KMS-11 (cell line): ENCODE data around the gene OR1D5.

ENCODE experiments used
- H2AFZ ChIP-seq: fragments of 200-600 bp; sonication (generic); 2 replicates; pipeline ENCODE4 v1.6.1; 2016; ENCODE audit warnings: antibody characterized with exemption, mixed run types, low read depth
- H3K27ac ChIP-seq: fragments of 200-600 bp; sonication (generic); 2 replicates; pipeline ENCODE4 v1.6.1; 2016; ENCODE audit warnings: mild to moderate bottlenecking, mixed run types
- H3K27me3 ChIP-seq: fragments of 200-600 bp; sonication (generic); 2 replicates; pipeline ENCODE4 v1.6.1; 2017; ENCODE audit warnings: mild to moderate bottlenecking, low read depth, mixed run types, moderate library complexity; ENCODE audit not compliant: insufficient read depth
- H3K36me3 ChIP-seq: fragments of 200-600 bp; sonication (generic); 2 replicates; pipeline ENCODE4 v1.6.1; 2017; ENCODE audit warnings: mild to moderate bottlenecking, mixed run types; ENCODE audit not compliant: insufficient read depth
- H3K4me1 ChIP-seq: fragments of 200-600 bp; sonication (generic); 2 replicates; pipeline ENCODE4 v1.6.1; 2016; ENCODE audit warnings: mild to moderate bottlenecking, low read depth, mixed run types; ENCODE audit not compliant: poor library complexity, severe bottlenecking
- H3K4me2 ChIP-seq: fragments of 200-600 bp; sonication (generic); 2 replicates; pipeline ENCODE4 v1.7.0; 2016; ENCODE audit warnings: mild to moderate bottlenecking, mixed run types
- H3K4me3 ChIP-seq: fragments of 200-600 bp; sonication (generic); IDR thresholded peaks from 2 replicates; pipeline ENCODE4 v1.6.1; 2017; ENCODE audit warnings: low read depth, low read length, mixed read lengths; ENCODE audit not compliant: insufficient read depth
- H3K79me2 ChIP-seq: fragments of 200-600 bp; sonication (generic); 2 replicates; pipeline ENCODE4 v1.6.1; 2016; ENCODE audit warnings: low read depth, mixed run types; ENCODE audit not compliant: insufficient read depth
- H3K9ac ChIP-seq: fragments of 200-600 bp; sonication (generic); 2 replicates; pipeline ENCODE4 v1.6.1; 2016; ENCODE audit warnings: mild to moderate bottlenecking, mixed run types
- H4K20me1 ChIP-seq: fragments of 200-600 bp; sonication (generic); 2 replicates; pipeline ENCODE4 v1.6.1; 2016; ENCODE audit warnings: mild to moderate bottlenecking, mixed run types; ENCODE audit not compliant: insufficient read depth
- TF ChIP-seq, protein P1 (sequence below): fragments of 200-600 bp; sonication (generic); conservative IDR thresholded peaks from 2 replicates; pipeline ENCODE4 v1.6.1; 2017; ENCODE audit warnings: low read depth, mild to moderate bottlenecking, antibody characterized with exemption, low read length, moderate library complexity, mixed read lengths

Gene OR1D5

GRCh38 chr17:3048727-3049471 lies 14.5 kb downstream of the OR1D5 start:
- H3K4me2 ChIP-seq: peak overlapping the region; percentile 33; the same call in 1 of the 2 replicates
- no peaks in the 10 kb centered on the region for H3K36me3 ChIP-seq
- H3K27me3 ChIP-seq: no peaks in the 10 kb centered on the region
- TF ChIP-seq, protein P1, sequence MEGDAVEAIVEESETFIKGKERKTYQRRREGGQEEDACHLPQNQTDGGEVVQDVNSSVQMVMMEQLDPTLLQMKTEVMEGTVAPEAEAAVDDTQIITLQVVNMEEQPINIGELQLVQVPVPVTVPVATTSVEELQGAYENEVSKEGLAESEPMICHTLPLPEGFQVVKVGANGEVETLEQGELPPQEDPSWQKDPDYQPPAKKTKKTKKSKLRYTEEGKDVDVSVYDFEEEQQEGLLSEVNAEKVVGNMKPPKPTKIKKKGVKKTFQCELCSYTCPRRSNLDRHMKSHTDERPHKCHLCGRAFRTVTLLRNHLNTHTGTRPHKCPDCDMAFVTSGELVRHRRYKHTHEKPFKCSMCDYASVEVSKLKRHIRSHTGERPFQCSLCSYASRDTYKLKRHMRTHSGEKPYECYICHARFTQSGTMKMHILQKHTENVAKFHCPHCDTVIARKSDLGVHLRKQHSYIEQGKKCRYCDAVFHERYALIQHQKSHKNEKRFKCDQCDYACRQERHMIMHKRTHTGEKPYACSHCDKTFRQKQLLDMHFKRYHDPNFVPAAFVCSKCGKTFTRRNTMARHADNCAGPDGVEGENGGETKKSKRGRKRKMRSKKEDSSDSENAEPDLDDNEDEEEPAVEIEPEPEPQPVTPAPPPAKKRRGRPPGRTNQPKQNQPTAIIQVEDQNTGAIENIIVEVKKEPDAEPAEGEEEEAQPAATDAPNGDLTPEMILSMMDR: peak; percentile 47
- H3K9ac ChIP-seq: no peak overlapping the region
- no peaks in the 10 kb centered on the region for H3K4me1 ChIP-seq
- H2AFZ ChIP-seq: peak overlapping the region; percentile 85
- H3K4me3 ChIP-seq: no peak overlapping the region
- H3K27ac ChIP-seq: no peak overlapping the region
- H4K20me1 ChIP-seq: no peaks in the 10 kb centered on the region
- no peaks in the 10 kb centered on the region for H3K79me2 ChIP-seq

DNA sequence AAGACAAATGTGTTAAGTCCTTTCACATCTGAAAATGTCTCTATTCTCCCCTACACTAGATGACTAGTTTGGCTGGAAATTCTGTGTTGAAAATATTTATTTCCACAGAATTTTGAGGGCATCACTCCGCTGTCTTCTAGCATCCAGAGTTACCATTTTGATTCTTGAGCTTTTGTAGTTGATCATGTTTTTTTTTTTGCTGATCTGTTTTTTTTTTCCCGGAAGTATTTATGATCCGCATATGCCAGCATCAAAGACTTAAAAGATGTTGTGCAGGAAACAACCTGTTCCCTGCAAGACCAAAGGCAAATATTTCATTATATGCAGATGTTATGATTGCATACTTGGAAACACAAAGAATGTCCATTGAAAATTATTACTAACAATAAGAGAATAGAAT lies 16.7 kb downstream of the OR1D5 start:
- H3K79me2 ChIP-seq: no peaks in the 10 kb centered on the region
- H3K27ac ChIP-seq: no peak overlapping the region
- H3K27me3 ChIP-seq: no peaks in the 10 kb centered on the region
- H4K20me1 ChIP-seq: no peaks in the 10 kb centered on the region
- no peak overlapping the region for H3K9ac ChIP-seq
- no peak overlapping the region for H3K4me3 ChIP-seq
- no peaks in the 10 kb centered on the region for H3K36me3 ChIP-seq
- H3K4me1 ChIP-seq: no peaks in the 10 kb centered on the region
- TF ChIP-seq, protein P1: no peak
- no peak overlapping the region for H2AFZ ChIP-seq
- no peak overlapping the region for H3K4me2 ChIP-seq

GRCh38 chr17:3043737-3044365 lies 19.6 kb downstream of the OR1D5 start:
- no peaks in the 10 kb centered on the region for H3K27me3 ChIP-seq
- no peak overlapping the region for H3K4me2 ChIP-seq
- H3K4me3 ChIP-seq: no peak overlapping the region
- H3K36me3 ChIP-seq: no peaks in the 10 kb centered on the region
- H4K20me1 ChIP-seq: no peaks in the 10 kb centered on the region
- no peak overlapping the region for H3K9ac ChIP-seq
- H3K4me1 ChIP-seq: no peaks in the 10 kb centered on the region
- TF ChIP-seq, protein P1: peak; percentile 43; the same call in 1 of the 2 replicates
- H3K27ac ChIP-seq: no peak overlapping the region
- no peak overlapping the region for H2AFZ ChIP-seq
- no peaks in the 10 kb centered on the region for H3K79me2 ChIP-seq

DNA sequence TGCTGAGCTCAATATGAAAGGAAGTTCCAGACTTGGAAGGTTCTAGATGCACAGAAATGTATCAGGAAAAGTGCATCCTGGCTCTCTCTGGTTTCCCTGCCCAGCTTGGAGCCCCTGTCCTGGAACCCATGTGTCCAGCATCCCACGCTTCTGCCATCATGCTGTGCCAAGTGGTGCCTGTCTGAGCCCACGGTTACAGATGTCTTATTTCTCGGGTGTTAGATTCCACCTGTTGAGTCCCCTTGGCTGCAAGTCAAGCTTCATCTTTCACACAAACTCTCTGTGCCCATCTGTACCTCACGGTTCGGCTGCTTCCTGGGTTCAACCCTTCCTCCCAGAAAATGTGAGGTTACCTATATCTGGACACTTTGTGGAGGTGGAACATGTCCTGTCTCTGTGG lies 22.5 kb downstream of the OR1D5 start:
- Histone ChIP-seq H3K27ac (no peak overlapping the region), H3K4me2 (no peak overlapping the region)

More for the DNA sequence above, 22.5 kb downstream of the OR1D5 start:
- TF ChIP-seq, protein P1: no peak
- H3K36me3 ChIP-seq: no peaks in the 10 kb centered on the region
- H3K79me2 ChIP-seq: no peaks in the 10 kb centered on the region
- no peaks in the 10 kb centered on the region for H3K4me1 ChIP-seq
- H3K4me3 ChIP-seq: no peak overlapping the region
- no peak overlapping the region for H2AFZ ChIP-seq
- no peaks in the 10 kb centered on the region for H4K20me1 ChIP-seq
- no peak overlapping the region for H3K9ac ChIP-seq
- H3K27me3 ChIP-seq: peaks cover 6% of the 10 kb centered on the region; the same call in 1 of the 2 replicates
